IMR-90 (cell line): ENCODE results near the gene TRIM62. TPM values are rescaled to one million over a fixed set of nuclear protein-coding genes. Genes with fewer than 3 reads are reported as not detected.

Source experiments
- ATAC-seq: fragments of 200-7000 bp; cut with Tn5 transposase; 2 replicates; pipeline ENCODE4 v1.9.1; 2020; ENCODE audit warnings: low read depth, mild to moderate bottlenecking, moderate library complexity
- BruUV-seq: library from RNA; stranded (reverse); fragments of 400-500 nt; replicated peaks from 2 replicates; lab custom pipeline; 2021; lab: Mats Ljungman, UMichigan
- CTCF ChIA-PET: fragments of 300-600 bp; formaldehyde crosslinking; extraction: SDS; loops from one replicate; lab custom pipeline; 2021; ENCODE audit warnings: antibody characterized with exemption; lab: Yijun Ruan, JAX
- POLR2A ChIA-PET: fragments of 300-600 bp; sonication (Branson Sonifier 250); formaldehyde crosslinking; loops from one replicate; lab custom pipeline; 2022; ENCODE audit warnings: antibody characterized with exemption; ENCODE audit not compliant: unreplicated experiment; lab: Charles Lee
- DNase-seq: peaks from one replicate; pipeline ENCODE4 v3.0.0; 2013
- H2AFZ ChIP-seq: replicated peaks from 2 replicates; pipeline ENCODE3; 2013; ENCODE audit warnings: low read length, mild to moderate bottlenecking; ENCODE audit not compliant: poor library complexity
- H2AK5ac ChIP-seq: 2 replicates; pipeline ENCODE4 v1.6.1; 2013; ENCODE audit warnings: low read depth, low read length, inconsistent platforms
- H2AK9ac ChIP-seq: replicated peaks from 2 replicates; pipeline ENCODE3; 2013; ENCODE audit warnings: mild to moderate bottlenecking, low read depth, low read length, moderate library complexity; ENCODE audit not compliant: poor library complexity
- H2BK120ac ChIP-seq: 2 replicates; pipeline ENCODE4 v1.6.1; 2013; ENCODE audit warnings: low read depth, low read length, inconsistent platforms
- H2BK15ac ChIP-seq: 3 replicates; pipeline ENCODE4 v1.6.1; 2013; ENCODE audit warnings: low read depth, low read length, inconsistent platforms
- H2BK20ac ChIP-seq: 2 replicates; pipeline ENCODE4 v1.6.1; 2013; ENCODE audit warnings: low read depth, mild to moderate bottlenecking, inconsistent platforms, low read length, moderate library complexity
- H2BK5ac ChIP-seq: 2 replicates; pipeline ENCODE4 v1.6.1; 2013; ENCODE audit warnings: mild to moderate bottlenecking, low read depth, low read length, inconsistent platforms; ENCODE audit not compliant: poor library complexity, severe bottlenecking
- H3K14ac ChIP-seq: replicated peaks from 2 replicates; pipeline ENCODE4 v1.6.1; 2013; ENCODE audit warnings: low read depth, low read length, inconsistent platforms
- H3K18ac ChIP-seq: 2 replicates; pipeline ENCODE4 v1.6.1; 2013; ENCODE audit warnings: low read depth, low read length, control low read depth
- H3K23ac ChIP-seq: 2 replicates; pipeline ENCODE4 v1.6.1; 2013; ENCODE audit warnings: low read depth, low read length, inconsistent platforms
- H3K27ac ChIP-seq: 2 replicates; pipeline ENCODE4 v1.5.1; 2013; ENCODE audit warnings: mild to moderate bottlenecking, control low read depth, low read length; ENCODE audit not compliant: insufficient read depth
- H3K27me3 ChIP-seq: 2 replicates; pipeline ENCODE4 v1.6.1; 2013; ENCODE audit warnings: low read length; ENCODE audit not compliant: control insufficient read depth, insufficient read depth
- H3K36me3 ChIP-seq: 2 replicates; pipeline ENCODE4 v1.6.1; 2013; ENCODE audit warnings: low read length, mixed read lengths; ENCODE audit not compliant: control insufficient read depth, insufficient read depth
- H3K4ac ChIP-seq: 2 replicates; pipeline ENCODE4 v1.6.1; 2013; ENCODE audit warnings: low read depth, low read length, inconsistent platforms
- H3K4me1 ChIP-seq: 2 replicates; pipeline ENCODE4 v1.6.1; 2013; ENCODE audit warnings: low read length, mixed read lengths; ENCODE audit not compliant: control insufficient read depth, insufficient read depth
- H3K4me2 ChIP-seq: 2 replicates; pipeline ENCODE4 v1.6.1; 2013; ENCODE audit warnings: low read depth, mild to moderate bottlenecking, control low read depth, low read length, moderate library complexity
- H3K4me3 ChIP-seq: 2 replicates; pipeline ENCODE4 v1.5.1; 2013; ENCODE audit warnings: low read depth, mild to moderate bottlenecking, control low read depth, low read length, moderate library complexity; ENCODE audit not compliant: insufficient read depth
- H3K56ac ChIP-seq: 2 replicates; pipeline ENCODE4 v1.6.1; 2013; ENCODE audit warnings: low read length, inconsistent platforms; ENCODE audit not compliant: insufficient read depth; ENCODE audit errors: extremely low read depth
- H3K79me1 ChIP-seq, 2 experiments: 2 replicates each; pipeline ENCODE4 v1.6.1; 2013; ENCODE audit warnings: low read length in 2 of 2, inconsistent platforms in 1 of 2, low read depth in 1 of 2
- H3K9ac ChIP-seq: 2 replicates; pipeline ENCODE4 v1.6.1; 2013; ENCODE audit warnings: low read depth, low read length, control low read depth
- H3K9me1 ChIP-seq: 2 replicates; pipeline ENCODE4 v1.6.1; 2013; ENCODE audit warnings: low read length, inconsistent platforms; ENCODE audit not compliant: insufficient read depth
- H3K9me3 ChIP-seq: 2 replicates; pipeline ENCODE4 v1.6.1; 2013; ENCODE audit warnings: low read length; ENCODE audit not compliant: control insufficient read depth, insufficient read depth
- H4K20me1 ChIP-seq: 2 replicates; pipeline ENCODE4 v1.6.1; 2013; ENCODE audit warnings: low read length, inconsistent platforms; ENCODE audit not compliant: insufficient read depth
- H4K5ac ChIP-seq: 2 replicates; pipeline ENCODE4 v1.6.1; 2013; ENCODE audit warnings: mild to moderate bottlenecking, low read depth, low read length, control low read depth
- H4K8ac ChIP-seq, 2 experiments: 2 replicates each; pipeline ENCODE4 v1.6.1; 2013; ENCODE audit warnings: low read depth in 2 of 2, low read length in 2 of 2, control low read depth in 1 of 2, inconsistent platforms in 1 of 2
- H4K91ac ChIP-seq: 2 replicates; pipeline ENCODE4 v1.6.1; 2013; ENCODE audit warnings: low read depth, low read length, inconsistent platforms; ENCODE audit not compliant: insufficient read depth
- MAZ ChIP-seq: IDR thresholded peaks from 2 replicates; pipeline ENCODE4 v1.6.1; 2012; ENCODE audit warnings: low read depth, mild to moderate bottlenecking, low read length, improper control_type of control experiment, moderate library complexity, borderline replicate concordance
- RAD21 ChIP-seq: IDR thresholded peaks from 2 replicates; pipeline ENCODE4 v1.6.1; 2012; ENCODE audit warnings: low read length, improper control_type of control experiment
- RCOR1 ChIP-seq: IDR thresholded peaks from 2 replicates; pipeline ENCODE4 v1.6.1; 2012; ENCODE audit warnings: mild to moderate bottlenecking, low read length, improper control_type of control experiment; ENCODE audit not compliant: insufficient replicate concordance
- RFX5 ChIP-seq: IDR thresholded peaks from 2 replicates; pipeline ENCODE4 v1.8.0; 2012; ENCODE audit warnings: low read depth, mild to moderate bottlenecking, low read length, moderate library complexity
- WGBS, 2 experiments: methylation state at CpG; one replicate each; pipeline versions ENCODE4 v1.1.5 to v1.1.7; 2013; ENCODE audit warnings: missing lambda C conversion rate in 2 of 2; ENCODE audit not compliant: insufficient read length in 1 of 2; ENCODE audit errors: extremely low coverage in 2 of 2; 5-methylcytosine and 5-hydroxymethylcytosine counted together
- dilution Hi-C: fragments of 300-500 bp; cut with HindIII; formaldehyde crosslinking; loops from one replicate; pipeline ENCODE4 v1.14.3; 2018; ENCODE audit warnings: low sequenced_read_pairs; ENCODE audit not compliant: unreplicated experiment
- in situ Hi-C: fragments of 300-500 bp; cut with MboI; formaldehyde crosslinking; loops from 3 replicates; pipeline ENCODE4 v1.14.3; 2019; ENCODE audit warnings: low sequenced_read_pairs, inconsistent platforms, mixed read lengths
- intact Hi-C: fragments of 100-400 bp; cut with micrococcal nuclease; formaldehyde crosslinking; loops from 2 replicates; pipeline ENCODE4 v1.10.0; 2022
- polyA plus RNA-seq, 3 experiments: library from polyadenylated mRNA; depleted of rRNA; stranded (reverse); fragments of >200 nt; gene quantifications; 2 replicates each; pipeline ENCODE4 v1.2.3, GENCODE V29; 2012; ENCODE audit warnings: low replicate concordance in 1 of 3
- total RNA-seq: library from RNA; depleted of rRNA; stranded (reverse); fragments of >200 nt; gene quantifications from 2 replicates; pipeline ENCODE4 v1.2.3, GENCODE V29; 2012
- TF ChIP-seq, protein P1 (sequence below): fragments of 150-350 bp; IDR thresholded peaks from 2 replicates; pipeline ENCODE4 v1.6.1; 2016; ENCODE audit warnings: low read depth, mild to moderate bottlenecking, low read length, moderate library complexity, borderline replicate concordance

Gene TRIM62
- total and polyA plus RNA-seq, 2 of the 4 experiments (the other 2 are of a cell fraction), result 3.0 to 11.1 TPM

DNA sequence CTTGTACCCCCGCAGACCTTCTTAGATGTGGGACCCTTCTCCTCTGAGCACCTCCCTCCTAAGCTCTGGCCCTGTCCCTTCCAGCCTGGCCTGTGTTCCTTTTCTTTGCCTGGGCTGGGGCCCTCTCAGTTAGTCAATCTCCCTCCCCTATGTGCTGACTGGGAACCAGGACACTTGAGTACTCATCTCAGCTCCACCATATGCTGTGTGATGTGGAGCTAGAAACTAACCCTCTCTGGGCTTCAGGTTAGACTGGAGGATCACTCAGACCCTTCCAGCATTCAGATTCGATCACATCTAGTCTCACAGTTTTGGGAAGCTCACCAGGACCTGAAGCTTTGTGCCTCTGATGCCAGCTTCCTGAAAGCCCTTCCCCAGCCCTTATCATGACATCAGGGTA, 40.6 kb downstream of the TRIM62 start:
- Histone ChIP-seq H4K8ac (no peak overlapping the region), H3K9me3 (no peaks in the 10 kb centered on the region), H3K36me3 (peaks cover 6% of the 10 kb centered on the region; the same call in 1 of the 2 replicates), H4K91ac (peak overlapping the region; percentile 48), H3K23ac (no peak overlapping the region), H2AK5ac (peak overlapping the region; percentile 53; the same call in 1 of the 2 replicates), H2BK20ac (no peak overlapping the region; the same call in 1 of the 2 replicates), H3K27ac (no peak overlapping the region), H3K4me3 (no peak overlapping the region), H3K4me2 (no peak overlapping the region), H3K79me1 (peaks cover 3 to 22% of the 10 kb centered on the region in 2 experiments; a peak in 2 of 4 replicates), H3K14ac (no peak overlapping the region), H2BK15ac (0 out of 3 replicates have a peak overlapping the region, but pooled peaks have one; percentile 33), H3K27me3 (no peaks in the 10 kb centered on the region), H3K4ac (peak overlapping the region; percentile 28; the same call in 1 of the 2 replicates), H4K20me1 (no peaks in the 10 kb centered on the region), H3K18ac (no peak overlapping the region), H3K9me1 (peaks cover 27% of the 10 kb centered on the region), H2BK120ac (peak overlapping the region; percentile 44), H2AK9ac (no peak overlapping the region), H4K5ac (no peak overlapping the region), H3K56ac (no peak overlapping the region), H3K9ac (no peak overlapping the region), H2BK5ac (no peak overlapping the region), H3K4me1 (peaks cover 22% of the 10 kb centered on the region), H2AFZ (peak overlapping the region; percentile 19)
- in situ Hi-C loops, result no loop called here
- no peak for ATAC-seq
- dilution Hi-C loops, result no loop called here
- no peak for DNase-seq
- BruUV-seq, result no TSS peak
- no CpG with 5 or more reads among the region's 2 CpGs for WGBS, 2 experiments
- POLR2A ChIA-PET, result no interaction called here
- intact Hi-C loops, result no loop called here
- CTCF ChIA-PET, result no interaction called here
- no peak for TF ChIP-seq RAD21
- TF ChIP-seq, protein P1, sequence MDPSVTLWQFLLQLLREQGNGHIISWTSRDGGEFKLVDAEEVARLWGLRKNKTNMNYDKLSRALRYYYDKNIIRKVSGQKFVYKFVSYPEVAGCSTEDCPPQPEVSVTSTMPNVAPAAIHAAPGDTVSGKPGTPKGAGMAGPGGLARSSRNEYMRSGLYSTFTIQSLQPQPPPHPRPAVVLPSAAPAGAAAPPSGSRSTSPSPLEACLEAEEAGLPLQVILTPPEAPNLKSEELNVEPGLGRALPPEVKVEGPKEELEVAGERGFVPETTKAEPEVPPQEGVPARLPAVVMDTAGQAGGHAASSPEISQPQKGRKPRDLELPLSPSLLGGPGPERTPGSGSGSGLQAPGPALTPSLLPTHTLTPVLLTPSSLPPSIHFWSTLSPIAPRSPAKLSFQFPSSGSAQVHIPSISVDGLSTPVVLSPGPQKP, result no peak
- no peak for TF ChIP-seq RCOR1
- TF ChIP-seq MAZ, result no peak
- TF ChIP-seq RFX5, result no peak
